Measurements from ENCODE around the gene CLSTN2.

GRCh38 chr3:140532793-140533330 lies 597.9 kb downstream of the CLSTN2 start:
- TF ChIP-seq PRDM4 (tag by site-specific recombination; IDR thresholded peaks at IDR 0.05), result no peak
- TF ChIP-seq ZBTB48 (tag by site-specific recombination; IDR thresholded peaks at IDR 0.05), result no peak
- TF ChIP-seq PATZ1 (tag by site-specific recombination; IDR thresholded peaks at IDR 0.05), result no peak
- no peak for TF ChIP-seq ZNF501 (tag by site-specific recombination; IDR thresholded peaks at IDR 0.05)
- TF ChIP-seq CTCF (tag by site-specific recombination; IDR thresholded peaks at IDR 0.05), result no peak

All from HEK293 (cell line).